A673 (cell line): Measurements from ENCODE around the gene GIGYF2. TPM values are rescaled to one million over a fixed set of nuclear protein-coding genes. Genes with fewer than 3 reads are reported as not detected.

ENCODE experiments used
- BruUV-seq: library from RNA; stranded (reverse); fragments of 400-500 nt; replicated peaks from 2 replicates; lab custom pipeline; 2021; lab: Mats Ljungman, UMichigan
- CTCF ChIA-PET: fragments of 300-600 bp; sonication (Branson Sonifier 250); formaldehyde crosslinking; loops from one replicate; lab custom pipeline; 2022; ENCODE audit warnings: antibody characterized with exemption; lab: Charles Lee
- POLR2A ChIA-PET: fragments of 300-600 bp; sonication (Branson Sonifier 250); formaldehyde crosslinking; loops from one replicate; lab custom pipeline; 2022; ENCODE audit warnings: antibody characterized with exemption; ENCODE audit not compliant: low non-redundant PET; lab: Charles Lee
- DNase-seq: peaks from one replicate; pipeline ENCODE4 v3.0.0-alpha.2; 2015; ENCODE audit warnings: low spot score
- H3K27ac ChIP-seq: fragments of 200-600 bp; sonication (generic); 2 replicates; pipeline ENCODE4 v1.5.1; 2016; ENCODE audit warnings: mixed run types, low read depth, mild to moderate bottlenecking, mixed read lengths, antibody characterized with exemption, low read length; ENCODE audit not compliant: poor library complexity, severe bottlenecking
- H3K27me3 ChIP-seq: fragments of 200-600 bp; sonication (generic); replicated peaks from 2 replicates; pipeline ENCODE4 v1.6.1; 2017; ENCODE audit warnings: mixed run types, low read depth, mild to moderate bottlenecking, mixed read lengths, antibody characterized with exemption, low read length; ENCODE audit not compliant: insufficient read depth, poor library complexity
- H3K36me3 ChIP-seq: fragments of 200-600 bp; sonication (generic); 2 replicates; pipeline ENCODE4 v1.6.1; 2016; ENCODE audit warnings: mixed run types, mild to moderate bottlenecking, mixed read lengths, antibody characterized with exemption, low read length; ENCODE audit not compliant: insufficient read depth, poor library complexity, severe bottlenecking
- H3K4me1 ChIP-seq: fragments of 200-600 bp; sonication (generic); 2 replicates; pipeline ENCODE4 v1.6.1; 2017; ENCODE audit warnings: mixed run types, mild to moderate bottlenecking, mixed read lengths, antibody characterized with exemption, low read length; ENCODE audit not compliant: insufficient read depth, poor library complexity, severe bottlenecking
- H3K4me3 ChIP-seq: fragments of 200-600 bp; sonication (generic); 2 replicates; pipeline ENCODE4 v1.5.1; 2016; ENCODE audit warnings: low read depth, mixed run types, mild to moderate bottlenecking, mixed read lengths, low read length; ENCODE audit not compliant: poor library complexity, severe bottlenecking
- H3K9me3 ChIP-seq: fragments of 200-600 bp; sonication (generic); 2 replicates; pipeline ENCODE4 v1.6.1; 2016; ENCODE audit warnings: mixed run types, low read depth, mild to moderate bottlenecking, mixed read lengths, antibody characterized with exemption, low read length; ENCODE audit not compliant: poor library complexity, severe bottlenecking
- CTCF ChIP-seq: fragments of 300-800, 200-600 bp; sonication (generic); conservative IDR thresholded peaks from 2 replicates; pipeline ENCODE4 v1.5.1; 2017; ENCODE audit warnings: low read depth, mild to moderate bottlenecking, antibody characterized with exemption, low read length, moderate library complexity, mixed read lengths
- EZH2 ChIP-seq: fragments of 200-600 bp; sonication (generic); IDR thresholded peaks from 2 replicates; pipeline ENCODE4 v1.6.1; 2017; ENCODE audit warnings: borderline replicate concordance, low read depth, mild to moderate bottlenecking, mixed read lengths, antibody characterized with exemption, low read length; ENCODE audit not compliant: poor library complexity, severe bottlenecking
- intact Hi-C: fragments of 100-400 bp; cut with micrococcal nuclease; formaldehyde crosslinking; loops from one replicate; pipeline ENCODE4 v1.10.0; 2022; ENCODE audit not compliant: unreplicated experiment
- total RNA-seq: library from RNA; stranded (reverse); gene quantifications from 2 replicates; pipeline ENCODE4 v1.2.3, GENCODE V29; 2021

The GIGYF2 gene
- total RNA-seq, 1 experiment from 2014 or later: 62.8 TPM

DNA sequence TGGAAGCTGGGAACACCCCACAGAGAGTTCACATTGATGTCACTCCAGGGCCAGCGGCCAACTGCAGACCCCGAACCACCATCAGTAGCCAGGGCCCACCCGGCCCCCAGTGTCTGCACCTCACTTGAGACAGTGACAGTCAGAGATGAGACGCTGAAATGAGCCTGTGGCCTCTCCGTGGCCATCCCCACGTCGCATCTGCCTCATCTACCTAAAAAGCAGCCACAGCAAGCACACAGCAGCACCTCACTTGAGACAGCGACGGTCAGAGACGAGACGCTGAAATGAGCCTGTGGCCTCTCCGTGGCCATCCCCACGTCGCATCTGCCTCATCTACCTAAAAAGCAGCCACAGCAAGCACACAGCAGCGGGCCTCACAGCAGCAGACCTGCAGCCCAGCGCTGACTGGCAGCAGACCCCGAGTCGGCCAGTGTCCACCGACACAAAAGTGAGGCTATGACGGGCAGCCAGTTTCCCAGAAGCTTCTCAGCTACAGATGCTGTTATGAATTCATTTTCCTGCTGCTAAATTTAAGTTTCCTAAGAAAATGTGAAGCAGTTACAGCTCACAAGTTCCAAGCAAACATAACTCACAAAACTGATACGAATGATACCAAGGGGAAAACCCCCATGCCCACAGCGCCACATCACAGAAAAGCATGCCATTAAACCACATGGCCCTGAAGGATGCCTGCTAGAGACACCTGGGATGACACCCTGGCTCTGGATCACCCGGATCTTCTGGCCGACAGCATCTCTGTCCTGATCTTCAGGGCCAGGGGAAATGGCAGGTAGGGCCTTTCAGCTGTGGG, 200.7 kb downstream of the GIGYF2 start:
- Histone ChIP-seq H3K36me3 (no peaks in the 10 kb centered on the region), H3K27me3 (no peaks in the 10 kb centered on the region), H3K4me1 (no peaks in the 10 kb centered on the region), H3K4me3 (no peak overlapping the region), H3K9me3 (no peaks in the 10 kb centered on the region), H3K27ac (no peak overlapping the region)
- intact Hi-C loops: no loop called here
- no peak for DNase-seq
- no TSS peak for BruUV-seq
- TF ChIP-seq EZH2 (no peak), CTCF (no peak)
- CTCF ChIA-PET: no interaction called here
- POLR2A ChIA-PET: no interaction called here

GRCh38 chr2:232898592-232899543, 201.7 kb downstream of the GIGYF2 start:
- ChIA-PET POLR2A (no interaction called here), CTCF (no interaction called here)
- Histone ChIP-seq H3K4me3 (no peak overlapping the region), H3K4me1 (no peaks in the 10 kb centered on the region), H3K9me3 (no peaks in the 10 kb centered on the region), H3K36me3 (no peaks in the 10 kb centered on the region), H3K27ac (no peak overlapping the region), H3K27me3 (no peaks in the 10 kb centered on the region)
- no peak for DNase-seq
- no peak for TF ChIP-seq EZH2
- TF ChIP-seq CTCF: no peak
- intact Hi-C loops: no loop called here
- no TSS peak for BruUV-seq

- Histone ChIP-seq H3K4me3 (no peak overlapping the region), H3K9me3 (no peaks in the 10 kb centered on the region), H3K4me1 (no peaks in the 10 kb centered on the region), H3K27ac (no peak overlapping the region), H3K36me3 (no peaks in the 10 kb centered on the region), H3K27me3 (no peaks in the 10 kb centered on the region)
- DNase-seq: no peak
- no peak for TF ChIP-seq EZH2
- no peak for TF ChIP-seq CTCF
- intact Hi-C loops: no loop called here
- BruUV-seq: no TSS peak
- ChIA-PET CTCF (no interaction called here), POLR2A (no interaction called here)
Observed at GRCh38 chr2:232900811-232901735, 203.9 kb downstream of the GIGYF2 start.
